Naive thymus-derived CD8-positive, alpha-beta T cell (primary cell): ENCODE results near the gene LRBA. TPM values are rescaled to one million over a fixed set of nuclear protein-coding genes. Genes with fewer than 3 reads are reported as not detected.

Source experiments
- ATAC-seq, 2 donors: fragments of 150-1000 bp; cut with Tn5 transposase in 1 of 2; sonication (Bioruptor Pico), chemical (Tn5 transposase) in 1 of 2; 1 replicate in 1 of 2; 2 replicates in 1 of 2; pipeline ENCODE4 v1.10.0; 2021; ENCODE audit warnings: mild to moderate bottlenecking in 2 of 2, moderate library complexity in 2 of 2
- POLR2A ChIA-PET: fragments of 350-600 bp; sonication (Branson Sonifier 250); formaldehyde crosslinking; loops from one replicate; lab custom pipeline; 2021; ENCODE audit warnings: antibody characterized with exemption; lab: Charles Lee
- DNase-seq, 10 donors: peaks; one replicate each; pipeline versions ENCODE4 v3.0.0 to v3.0.0-alpha.2; 2020 to 2022
- H3K27ac Mint-ChIP-seq, 10 donors: one replicate each; pipeline ENCODE4 v1.8.0; 2020 to 2022; ENCODE audit warnings: mild to moderate bottlenecking in 10 of 10, mixed read lengths in 10 of 10, moderate library complexity in 4 of 10, inconsistent platforms in 1 of 10
- H3K27me3 Mint-ChIP-seq, 5 donors: one replicate each; pipeline ENCODE4 v1.8.0; 2021 to 2022; ENCODE audit warnings: mixed read lengths in 5 of 5
- H3K36me3 Mint-ChIP-seq, 3 donors: one replicate each; pipeline ENCODE4 v1.8.0; 2020 to 2022; ENCODE audit warnings: mixed read lengths in 3 of 3, mild to moderate bottlenecking in 2 of 3, inconsistent platforms in 1 of 3
- H3K4me1 Mint-ChIP-seq, 4 donors: one replicate each; pipeline ENCODE4 v1.8.0; 2021 to 2022; ENCODE audit warnings: mixed read lengths in 4 of 4
- H3K4me3 Mint-ChIP-seq, 10 donors: one replicate each; pipeline ENCODE4 v1.8.0; 2020 to 2022; ENCODE audit warnings: mild to moderate bottlenecking in 10 of 10, mixed read lengths in 10 of 10, moderate library complexity in 6 of 10, inconsistent platforms in 1 of 10
- H3K9me3 Mint-ChIP-seq, 9 donors: one replicate each; pipeline ENCODE4 v1.8.0; 2020 to 2022; ENCODE audit warnings: mixed read lengths in 9 of 9, mild to moderate bottlenecking in 3 of 9, inconsistent platforms in 1 of 9, moderate library complexity in 1 of 9
- polyA plus RNA-seq, 3 donors: library from polyadenylated mRNA; unstranded; fragments of 300-500 nt; fragmentation: Illumina TruSeq; gene quantifications; one replicate each; pipeline ENCODE4 v1.2.3, GENCODE V29; 2021
- total RNA-seq, 8 experiments: library from RNA in 2 of 8; stranded (reverse) in 2 of 8; gene quantifications; one replicate each; pipeline ENCODE4 v1.2.3 and lab custom pipeline; 2021 to 2026

The LRBA gene
- total and polyA plus RNA-seq, 5 experiments from 2014 or later: 16.4 to 57.7 (median 18.4) TPM

DNA sequence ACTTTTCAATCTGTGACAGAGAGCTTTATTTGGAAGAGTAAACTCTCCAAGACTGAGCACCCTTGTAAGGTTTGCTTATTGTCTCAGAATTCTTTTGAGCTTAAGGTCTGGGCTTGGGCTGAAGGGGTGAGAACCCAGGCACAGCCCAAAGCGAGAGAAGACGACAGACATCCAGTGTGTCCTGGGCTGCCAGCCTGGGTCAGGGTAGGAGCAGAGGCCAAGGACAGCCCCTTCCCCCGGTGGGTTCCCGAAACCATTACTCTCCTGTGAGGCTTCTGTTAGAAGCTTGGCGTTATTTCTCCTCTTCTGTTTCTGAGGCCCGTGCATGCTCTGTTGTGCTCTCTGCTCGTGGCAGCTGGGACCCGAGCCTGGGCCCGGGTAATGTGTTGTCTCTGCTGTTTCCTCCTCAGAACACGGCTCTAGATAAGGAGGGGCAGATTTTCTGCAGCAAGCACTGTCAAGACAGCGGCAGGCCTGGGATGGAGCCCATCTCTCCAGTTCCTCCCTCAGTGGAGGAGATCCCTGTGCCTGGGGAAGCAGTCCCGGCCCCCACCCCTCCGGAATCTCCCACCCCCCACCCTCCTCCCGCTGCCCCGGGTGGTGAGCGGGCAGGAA, 759.4 kb downstream of the LRBA start:
- Mint-ChIP-seq H3K27ac (no peak overlapping the region), H3K36me3 (peaks cover 0 to 10% (median 2%) of the 10 kb centered on the region in 3 donors), H3K27me3 (no peaks in the 10 kb centered on the region), H3K4me3 (no peak overlapping the region), H3K4me1 (no peaks in the 10 kb centered on the region), H3K9me3 (no peaks in the 10 kb centered on the region)
- ATAC-seq (no peak), DNase-seq (no peak)
- POLR2A ChIA-PET: no interaction called here

DNA sequence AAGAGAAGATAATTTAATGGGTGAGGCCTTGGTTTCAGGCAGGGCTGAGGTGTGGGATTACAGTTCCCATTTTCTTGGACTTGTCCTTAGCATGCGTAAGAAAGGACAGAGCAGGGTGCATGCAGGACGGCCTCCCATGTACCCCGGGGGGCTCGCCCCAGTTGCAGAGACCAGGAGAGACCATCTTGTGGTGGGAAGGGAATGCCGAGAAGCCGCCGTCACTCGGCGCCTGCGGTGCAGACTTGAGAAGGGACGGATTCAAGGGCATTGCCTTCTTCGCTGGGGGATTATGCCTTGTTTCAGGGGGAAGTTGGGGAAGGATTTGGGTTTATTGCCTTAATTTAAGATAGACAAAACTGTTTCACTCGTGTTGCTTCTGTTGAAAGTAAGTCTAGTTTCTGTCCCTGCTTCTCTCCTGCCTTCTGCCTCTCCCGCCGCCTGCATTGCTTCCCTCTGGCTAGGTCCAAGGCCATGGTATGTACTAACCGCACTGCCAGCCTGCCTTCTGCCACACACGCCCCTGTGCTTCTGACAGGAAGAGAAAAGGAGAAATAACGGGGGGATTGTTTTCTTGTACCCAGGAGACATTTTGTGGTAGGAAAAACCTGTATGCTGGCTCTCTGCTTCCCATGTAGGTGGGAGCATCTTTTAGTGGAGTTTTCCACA, 761.0 kb downstream of the LRBA start:
- Mint-ChIP-seq H3K36me3 (peaks cover 0 to 4% (median 2%) of the 10 kb centered on the region in 3 donors), H3K4me3 (no peak overlapping the region), H3K27me3 (no peaks in the 10 kb centered on the region), H3K4me1 (no peaks in the 10 kb centered on the region), H3K9me3 (no peaks in the 10 kb centered on the region), H3K27ac (no peak overlapping the region)
- POLR2A ChIA-PET: no interaction called here
- no peak for DNase-seq
- ATAC-seq: no peak

DNA sequence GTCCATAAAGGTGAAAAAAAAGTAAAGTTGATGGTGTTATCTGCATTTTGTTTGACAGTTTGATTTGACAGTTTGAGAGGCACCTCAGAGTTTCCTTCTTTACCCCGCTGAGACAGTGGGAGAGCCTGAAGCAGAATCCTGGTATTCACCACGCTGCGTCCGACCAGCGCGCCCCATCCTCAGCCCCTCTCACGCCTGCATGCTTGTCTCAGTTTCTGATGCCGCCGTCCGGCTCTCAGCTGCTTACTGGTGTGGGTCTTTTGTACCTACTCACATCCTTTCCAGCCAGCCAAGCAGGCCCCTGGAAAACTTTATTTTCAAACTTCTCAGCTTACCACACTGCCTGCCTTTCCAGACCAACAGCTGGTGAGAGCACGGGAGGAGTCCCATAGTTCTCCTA, 761.7 kb downstream of the LRBA start:
- ATAC-seq (no peak), DNase-seq (no peak)
- H3K27ac Mint-ChIP-seq: no peak overlapping the region
- H3K27me3 Mint-ChIP-seq: no peaks in the 10 kb centered on the region
- POLR2A ChIA-PET: no interaction called here
- no peaks in the 10 kb centered on the region for H3K4me1 Mint-ChIP-seq
- no peaks in the 10 kb centered on the region for H3K9me3 Mint-ChIP-seq
- H3K4me3 Mint-ChIP-seq: peak overlapping the region in 1 of 10 donors; percentile 30
- peaks cover 0 to 4% (median 2%) of the 10 kb centered on the region in 3 donors for H3K36me3 Mint-ChIP-seq

DNA sequence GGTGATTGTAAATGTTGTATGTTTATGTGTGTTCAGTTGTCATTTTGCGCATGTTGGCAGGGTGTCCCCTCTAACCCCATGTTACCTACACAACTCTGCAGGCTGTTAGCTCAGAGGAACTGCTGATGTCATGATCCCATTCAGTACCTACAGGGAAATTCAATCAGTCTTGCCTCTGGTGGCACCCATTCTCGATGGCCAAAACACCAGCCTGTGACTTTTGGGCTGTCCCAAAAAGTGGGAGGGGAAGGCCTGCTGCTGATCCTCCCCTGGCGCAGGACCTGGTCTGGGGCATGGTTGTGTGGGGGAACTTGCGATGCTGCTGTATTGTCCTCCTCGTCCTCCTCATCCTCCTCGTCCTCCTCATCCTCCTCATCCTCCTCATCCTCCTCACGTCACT, 762.3 kb downstream of the LRBA start:
- Mint-ChIP-seq H3K27ac (no peak overlapping the region), H3K9me3 (no peaks in the 10 kb centered on the region), H3K4me3 (no peak overlapping the region), H3K36me3 (peaks cover 0 to 4% (median 2%) of the 10 kb centered on the region in 3 donors), H3K4me1 (no peaks in the 10 kb centered on the region), H3K27me3 (no peaks in the 10 kb centered on the region)
- ATAC-seq (no peak), DNase-seq (no peak)
- POLR2A ChIA-PET: no interaction called here

DNA sequence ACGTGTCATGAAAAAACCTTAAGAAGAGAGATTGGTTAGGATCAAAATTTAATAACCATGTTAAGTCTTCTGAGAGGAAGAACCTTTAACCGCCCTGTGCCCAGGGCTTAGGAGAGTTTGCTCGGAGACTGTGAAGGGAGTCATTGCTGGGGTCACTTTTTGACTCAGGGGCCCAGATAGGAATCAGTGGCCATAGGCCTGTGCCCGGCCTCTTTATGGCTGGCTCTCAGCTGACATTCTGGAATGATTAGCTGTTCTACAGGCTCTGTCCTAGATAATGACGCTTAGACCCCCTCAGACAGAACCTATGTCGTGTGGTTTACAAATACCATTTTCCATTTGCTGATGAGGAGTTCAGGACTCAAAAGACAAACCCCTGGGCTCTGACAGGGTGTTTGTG, 762.8 kb downstream of the LRBA start:
- POLR2A ChIA-PET: no interaction called here
- H3K36me3 Mint-ChIP-seq: peaks cover 0 to 3% (median 2%) of the 10 kb centered on the region in 3 donors
- H3K9me3 Mint-ChIP-seq: no peaks in the 10 kb centered on the region
- peaks cover 0 to 4% (median 0%) of the 10 kb centered on the region in 5 donors for H3K27me3 Mint-ChIP-seq
- H3K4me1 Mint-ChIP-seq: no peaks in the 10 kb centered on the region
- DNase-seq: no peak
- H3K4me3 Mint-ChIP-seq: no peak overlapping the region
- ATAC-seq: no peak
- no peak overlapping the region for H3K27ac Mint-ChIP-seq

DNA sequence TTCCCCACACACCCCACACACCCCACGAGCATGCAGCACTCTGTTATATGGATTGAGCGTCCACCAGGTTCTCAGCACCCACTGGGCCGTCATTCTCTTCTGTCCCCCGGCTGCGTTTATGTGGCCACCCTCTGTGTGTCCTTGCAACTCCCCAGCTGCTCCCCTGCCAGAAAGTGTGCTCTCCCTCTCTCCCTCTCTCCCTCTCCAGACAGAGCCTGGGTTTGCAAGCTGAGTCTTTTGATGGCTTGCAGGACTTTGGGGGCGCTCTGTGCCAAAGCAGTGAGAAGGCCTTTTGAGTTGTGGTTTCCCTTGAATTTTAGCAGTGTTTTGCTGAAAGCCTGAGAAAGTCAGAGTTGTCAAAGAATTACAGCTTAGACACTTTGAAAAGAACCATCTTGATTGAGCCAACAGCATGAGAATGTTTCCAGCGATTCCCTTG, 763.3 kb downstream of the LRBA start:
- ATAC-seq (no peak), DNase-seq (no peak)
- H3K27me3 Mint-ChIP-seq: peaks cover 0 to 5% (median 0%) of the 10 kb centered on the region in 5 donors
- POLR2A ChIA-PET: no interaction called here
- H3K9me3 Mint-ChIP-seq: no peaks in the 10 kb centered on the region
- H3K36me3 Mint-ChIP-seq: peaks cover 0 to 2% (median 0%) of the 10 kb centered on the region in 3 donors
- H3K4me3 Mint-ChIP-seq: no peak overlapping the region
- no peaks in the 10 kb centered on the region for H3K4me1 Mint-ChIP-seq
- H3K27ac Mint-ChIP-seq: peak overlapping the region in 1 of 10 donors; percentile 28

DNA sequence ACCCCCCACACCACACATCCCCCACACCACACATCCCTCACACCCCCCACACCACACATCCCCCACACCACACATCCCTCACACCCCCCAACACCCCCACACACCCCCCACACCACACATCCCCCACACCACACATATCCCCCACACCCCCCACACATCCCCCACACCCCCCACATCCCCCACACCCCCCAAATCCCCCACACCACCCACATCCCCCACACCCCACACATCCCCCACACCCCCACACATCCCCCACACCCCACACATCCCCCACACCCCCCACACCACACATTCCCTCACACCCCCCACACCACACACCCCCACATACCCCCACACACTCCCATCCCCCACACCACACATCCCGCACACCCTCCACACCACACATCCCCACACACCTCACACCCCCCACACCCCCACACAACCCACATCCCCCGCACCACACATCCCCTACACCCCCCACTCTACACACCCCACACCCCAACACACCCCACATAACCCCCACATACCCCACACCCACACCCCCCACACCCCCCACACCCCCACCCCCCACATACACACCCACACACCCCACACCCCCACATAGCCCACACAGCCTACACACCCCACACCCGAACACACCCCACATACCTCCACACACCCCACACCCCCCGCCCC, 764.0 kb downstream of the LRBA start:
- POLR2A ChIA-PET: no interaction called here
- H3K4me1 Mint-ChIP-seq: no peaks in the 10 kb centered on the region
- ATAC-seq (no peak), DNase-seq (no peak)
- H3K4me3 Mint-ChIP-seq: no peak overlapping the region
- H3K27me3 Mint-ChIP-seq: peaks cover 0 to 9% (median 0%) of the 10 kb centered on the region in 5 donors
- H3K27ac Mint-ChIP-seq: no peak overlapping the region
- H3K9me3 Mint-ChIP-seq: no peaks in the 10 kb centered on the region
- H3K36me3 Mint-ChIP-seq: no peaks in the 10 kb centered on the region

DNA sequence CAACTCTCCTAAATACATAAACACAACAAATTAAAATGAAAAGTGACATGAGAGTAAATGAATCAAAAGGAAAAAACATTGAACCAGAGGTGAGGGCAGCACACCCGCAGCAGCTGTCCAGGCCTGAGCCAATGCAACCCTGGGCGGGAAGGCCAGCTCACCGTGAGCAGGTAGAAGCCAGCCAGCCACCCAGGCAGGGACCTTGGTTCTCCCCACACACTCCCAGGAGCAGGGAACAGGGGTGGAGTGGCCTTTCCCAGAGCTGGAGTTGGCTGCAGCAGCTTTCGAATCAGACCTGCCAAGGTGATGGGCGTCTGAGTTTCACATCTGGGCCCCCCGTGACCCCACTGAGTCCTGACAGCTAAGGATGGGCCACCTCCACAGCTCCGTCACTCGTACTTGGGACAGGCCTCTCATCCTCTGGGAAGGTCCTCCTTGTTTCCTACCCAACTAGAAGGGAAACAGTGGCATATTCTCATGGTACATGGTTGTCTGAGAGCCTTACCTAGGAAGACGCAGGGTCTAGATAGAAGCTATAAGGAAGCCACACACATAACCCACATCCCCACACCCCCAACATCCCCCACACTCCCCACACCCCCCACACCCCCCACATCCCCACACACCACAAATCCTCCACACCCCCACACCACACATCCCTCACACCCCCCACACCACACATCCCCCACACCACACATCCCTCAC, 764.6 kb downstream of the LRBA start:
- Mint-ChIP-seq H3K27ac (peak overlapping the region in 1 of 10 donors; percentile 26), H3K4me3 (no peak overlapping the region), H3K4me1 (peaks cover 0 to 1% (median 0%) of the 10 kb centered on the region in 4 donors), H3K27me3 (peaks cover 0 to 10% (median 0%) of the 10 kb centered on the region in 5 donors), H3K9me3 (no peaks in the 10 kb centered on the region), H3K36me3 (no peaks in the 10 kb centered on the region)
- ATAC-seq (no peak), DNase-seq (no peak)
- POLR2A ChIA-PET: no interaction called here

DNA sequence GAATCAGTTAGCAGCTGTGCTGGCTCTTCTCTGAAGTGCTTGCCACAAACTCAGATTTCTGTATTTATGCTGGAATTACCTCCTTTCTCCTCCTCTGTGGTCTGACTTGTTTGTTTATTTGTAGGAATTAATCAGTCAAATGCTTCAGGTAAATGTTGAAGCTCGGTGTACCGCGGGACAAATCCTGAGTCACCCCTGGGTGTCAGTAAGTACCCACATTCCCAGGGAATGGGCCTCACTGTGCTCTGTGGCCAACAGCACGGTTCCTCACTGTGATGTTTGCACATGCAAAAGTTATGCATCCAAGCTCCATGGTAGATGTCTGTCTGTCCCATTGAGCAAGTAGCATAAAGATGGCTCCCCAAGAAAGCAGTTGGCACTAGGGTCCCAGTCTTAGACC, 766.9 kb downstream of the LRBA start:
- no peak for DNase-seq
- no peaks in the 10 kb centered on the region for H3K9me3 Mint-ChIP-seq
- H3K27me3 Mint-ChIP-seq: peaks cover 0 to 10% (median 0%) of the 10 kb centered on the region in 5 donors
- POLR2A ChIA-PET: no interaction called here
- peaks cover 0 to 1% (median 0%) of the 10 kb centered on the region in 4 donors for H3K4me1 Mint-ChIP-seq
- no peak overlapping the region for H3K27ac Mint-ChIP-seq
- no peak overlapping the region for H3K4me3 Mint-ChIP-seq
- H3K36me3 Mint-ChIP-seq: no peaks in the 10 kb centered on the region
- ATAC-seq: no peak

DNA sequence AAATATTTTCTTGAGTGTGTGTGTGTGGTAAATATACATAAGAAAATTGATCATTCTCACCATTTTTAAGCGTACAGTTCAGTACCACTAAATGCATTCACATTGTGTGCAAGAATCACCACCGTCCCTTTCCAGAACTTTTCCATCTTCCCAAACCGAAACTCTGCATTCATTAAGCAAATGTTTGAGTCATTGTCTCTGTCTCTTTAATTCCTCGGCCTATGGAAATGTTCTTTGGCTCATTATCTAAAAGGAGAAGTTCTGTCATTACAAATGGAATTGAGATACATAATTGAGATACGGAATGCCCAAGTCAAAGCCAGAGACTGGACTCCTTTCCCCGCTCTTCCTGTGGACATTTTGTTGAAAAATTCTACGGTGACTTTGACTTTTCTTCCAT, 767.9 kb downstream of the LRBA start:
- no peak for DNase-seq
- POLR2A ChIA-PET: no interaction called here
- Mint-ChIP-seq H3K4me3 (no peak overlapping the region), H3K4me1 (peaks cover 0 to 1% (median 0%) of the 10 kb centered on the region in 4 donors), H3K27ac (no peak overlapping the region), H3K36me3 (no peaks in the 10 kb centered on the region), H3K27me3 (peaks cover 0 to 10% (median 0%) of the 10 kb centered on the region in 5 donors), H3K9me3 (no peaks in the 10 kb centered on the region)
- no peak for ATAC-seq

DNA sequence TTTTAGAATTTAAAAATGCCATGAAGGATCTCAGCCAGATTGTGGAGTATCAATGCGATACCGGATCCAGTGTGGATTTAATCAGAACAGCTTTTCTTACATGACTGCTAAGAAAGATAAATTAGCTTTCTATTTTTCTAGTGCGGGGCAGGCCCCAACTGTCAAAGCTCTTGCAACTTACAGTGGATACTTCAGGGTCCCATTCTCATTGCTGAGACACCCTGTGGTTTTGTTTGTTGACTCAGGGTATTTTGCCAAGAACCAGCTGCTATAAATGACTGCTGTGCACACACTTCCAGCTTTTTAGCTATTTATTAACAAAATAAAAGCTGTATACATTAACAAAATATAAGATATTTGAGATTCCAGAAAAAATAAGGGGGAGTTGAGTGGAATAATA, 770.5 kb downstream of the LRBA start:
- no peaks in the 10 kb centered on the region for H3K9me3 Mint-ChIP-seq
- no peak overlapping the region for H3K4me3 Mint-ChIP-seq
- peaks cover 0 to 1% (median 0%) of the 10 kb centered on the region in 4 donors for H3K4me1 Mint-ChIP-seq
- no peak for ATAC-seq
- POLR2A ChIA-PET: no interaction called here
- no peak for DNase-seq
- no peak overlapping the region for H3K27ac Mint-ChIP-seq
- H3K27me3 Mint-ChIP-seq: peaks cover 0 to 10% (median 0%) of the 10 kb centered on the region in 5 donors
- H3K36me3 Mint-ChIP-seq: no peaks in the 10 kb centered on the region

DNA sequence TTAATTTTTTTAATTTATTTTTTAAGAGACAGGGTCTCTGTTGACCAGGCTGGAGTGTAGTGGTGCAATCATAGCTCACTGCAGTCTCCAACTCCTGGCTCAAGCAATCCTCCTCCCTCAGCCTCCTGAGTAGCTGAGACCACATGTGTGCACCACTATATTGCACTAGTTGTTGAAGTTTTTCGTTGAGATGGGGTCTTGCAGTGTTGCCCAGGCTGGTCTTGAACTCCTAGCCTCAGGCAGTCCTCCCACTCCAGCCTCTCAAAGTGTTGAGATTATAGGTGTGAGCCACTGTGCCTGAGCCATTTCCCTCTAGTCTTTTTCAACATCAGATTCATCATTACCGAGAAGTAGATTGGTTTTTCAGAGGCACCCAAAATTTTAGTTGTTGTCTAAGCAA, 771.2 kb downstream of the LRBA start:
- peaks cover 0 to 10% (median 5%) of the 10 kb centered on the region in 5 donors for H3K27me3 Mint-ChIP-seq
- H3K9me3 Mint-ChIP-seq: no peaks in the 10 kb centered on the region
- POLR2A ChIA-PET: no interaction called here
- peaks cover 0 to 1% (median 0%) of the 10 kb centered on the region in 4 donors for H3K4me1 Mint-ChIP-seq
- H3K36me3 Mint-ChIP-seq: no peaks in the 10 kb centered on the region
- H3K27ac Mint-ChIP-seq: no peak overlapping the region
- ATAC-seq (no peak), DNase-seq (no peak)
- no peak overlapping the region for H3K4me3 Mint-ChIP-seq
